ENCODE results near the gene VIL1. TPM values are rescaled to one million over a fixed set of nuclear protein-coding genes. Genes with fewer than 3 reads are reported as not detected.
A peak's percentile ranks its signal among the peaks of the same experiment; 100 is the strongest.

Gene VIL1
- total and polyA plus RNA-seq, 9 of the 15 experiments (the other 6 are each of a cell fraction or from before 2014, with no cell fraction given) = 0.51 to 2.7 (median 1.2) TPM

DNA sequence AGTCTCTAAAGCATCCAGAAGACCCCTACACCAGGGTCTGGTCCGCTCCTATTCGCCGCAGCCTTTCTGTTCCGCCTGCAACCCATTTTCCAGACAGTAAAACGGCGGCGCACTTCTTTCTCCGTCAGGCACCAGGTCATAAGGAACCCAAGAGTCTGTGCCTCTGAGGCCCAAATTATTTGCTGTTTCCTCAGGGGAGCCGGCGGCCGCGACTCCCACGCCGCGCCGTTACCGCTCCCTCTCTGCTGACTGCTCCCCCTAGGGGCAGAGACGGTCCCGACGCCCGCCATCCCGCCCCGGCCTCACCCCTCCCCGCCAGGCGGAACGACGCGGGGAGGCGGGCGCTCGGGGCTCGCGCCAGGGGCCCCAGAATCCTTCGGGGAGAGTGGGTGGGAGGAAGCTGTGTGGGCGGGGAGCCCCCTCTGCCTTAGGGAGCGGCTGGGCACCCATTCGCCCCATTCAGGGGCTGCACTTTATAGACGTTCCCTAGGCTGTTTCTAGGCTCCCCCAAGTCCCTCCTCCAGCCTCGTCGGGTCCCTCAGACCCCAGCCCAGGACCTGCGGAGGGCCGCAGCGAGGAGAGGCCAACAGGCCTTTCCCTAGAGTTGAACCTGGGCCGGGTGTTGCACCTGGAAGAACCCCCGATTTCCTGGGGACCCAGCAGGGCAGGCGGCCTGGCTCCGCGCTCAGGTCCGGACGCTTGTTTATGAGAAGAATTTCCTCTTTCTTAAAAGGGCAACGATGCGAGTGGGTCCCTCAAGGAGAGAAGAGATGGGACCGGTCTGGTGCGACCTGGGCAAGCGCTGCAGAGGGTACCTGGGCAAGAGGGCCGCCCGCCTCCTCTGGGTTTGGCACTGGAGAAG lies 22.9 kb upstream of the VIL1 start (continued):
- TF ChIP-seq ZNF431 (CRISPR knock-in tag; IDR thresholded peaks at IDR 0.05) (no peak; the same call in 1 of the 2 replicates), E2F6 (IDR thresholded peaks at IDR 0.05; ENCODE audit: borderline replicate concordance in 1 of 2, extremely low read depth in 1 of 2, insufficient read depth in 1 of 2, insufficient read length in 1 of 2, low read depth in 1 of 2, low read length in 1 of 2, poor library complexity in 1 of 2, severe bottlenecking in 1 of 2) (peak; percentile 32 to 76), ZNF780A (CRISPR knock-in tag; IDR thresholded peaks at IDR 0.05) (no peak), ETV6 (IDR thresholded peaks at IDR 0.05; ENCODE audit: borderline replicate concordance in 1 of 2, low read depth in 2 of 2, low read length in 1 of 2) (no peak; a peak in 1 of 4 replicates), ETV6 (CRISPR knock-in tag; IDR thresholded peaks at IDR 0.05; ENCODE audit: borderline replicate concordance) (no peak), E2F1 (CRISPR knock-in tag; IDR thresholded peaks at IDR 0.05) (peak; percentile 78; the same call in 1 of the 2 replicates), STAT5B (CRISPR knock-in tag; IDR thresholded peaks at IDR 0.05) (no peak), HDAC8 (tag; IDR thresholded peaks at IDR 0.05) (no peak), ZNF778 (CRISPR knock-in tag; IDR thresholded peaks at IDR 0.05) (no peak), ZNF121 (CRISPR knock-in tag; conservative IDR thresholded peaks at IDR 0.05) (no peak), FOXJ3 (CRISPR knock-in tag; IDR thresholded peaks at IDR 0.05) (no peak), ZFP91 (CRISPR knock-in tag; IDR thresholded peaks at IDR 0.05) (no peak), TARDBP (IDR thresholded peaks at IDR 0.05) (0 out of 2 replicates have a peak, but pooled peaks have one; percentile 20), SAFB (IDR thresholded peaks at IDR 0.05; ENCODE audit: borderline replicate concordance, low read depth, low read length) (peak; percentile 52; the same call in 1 of the 2 replicates), ZBED1 (IDR thresholded peaks at IDR 0.05) (no peak), ZNF23 (CRISPR knock-in tag; IDR thresholded peaks at IDR 0.05) (no peak), NCOA2 (IDR thresholded peaks at IDR 0.05; ENCODE audit: partially characterized antibody in 2 of 2) (peak in 1 of 2 experiments; percentile 99), RBM39 (optimal IDR thresholded peaks at IDR 0.05; ENCODE audit: low read depth, low read length) (no peak), OTX1 (CRISPR knock-in tag; IDR thresholded peaks at IDR 0.05) (no peak), SMAD2 (IDR thresholded peaks at IDR 0.05; ENCODE audit: low read depth, low read length) (no peak)
- TF ChIP-seq, protein P1, sequence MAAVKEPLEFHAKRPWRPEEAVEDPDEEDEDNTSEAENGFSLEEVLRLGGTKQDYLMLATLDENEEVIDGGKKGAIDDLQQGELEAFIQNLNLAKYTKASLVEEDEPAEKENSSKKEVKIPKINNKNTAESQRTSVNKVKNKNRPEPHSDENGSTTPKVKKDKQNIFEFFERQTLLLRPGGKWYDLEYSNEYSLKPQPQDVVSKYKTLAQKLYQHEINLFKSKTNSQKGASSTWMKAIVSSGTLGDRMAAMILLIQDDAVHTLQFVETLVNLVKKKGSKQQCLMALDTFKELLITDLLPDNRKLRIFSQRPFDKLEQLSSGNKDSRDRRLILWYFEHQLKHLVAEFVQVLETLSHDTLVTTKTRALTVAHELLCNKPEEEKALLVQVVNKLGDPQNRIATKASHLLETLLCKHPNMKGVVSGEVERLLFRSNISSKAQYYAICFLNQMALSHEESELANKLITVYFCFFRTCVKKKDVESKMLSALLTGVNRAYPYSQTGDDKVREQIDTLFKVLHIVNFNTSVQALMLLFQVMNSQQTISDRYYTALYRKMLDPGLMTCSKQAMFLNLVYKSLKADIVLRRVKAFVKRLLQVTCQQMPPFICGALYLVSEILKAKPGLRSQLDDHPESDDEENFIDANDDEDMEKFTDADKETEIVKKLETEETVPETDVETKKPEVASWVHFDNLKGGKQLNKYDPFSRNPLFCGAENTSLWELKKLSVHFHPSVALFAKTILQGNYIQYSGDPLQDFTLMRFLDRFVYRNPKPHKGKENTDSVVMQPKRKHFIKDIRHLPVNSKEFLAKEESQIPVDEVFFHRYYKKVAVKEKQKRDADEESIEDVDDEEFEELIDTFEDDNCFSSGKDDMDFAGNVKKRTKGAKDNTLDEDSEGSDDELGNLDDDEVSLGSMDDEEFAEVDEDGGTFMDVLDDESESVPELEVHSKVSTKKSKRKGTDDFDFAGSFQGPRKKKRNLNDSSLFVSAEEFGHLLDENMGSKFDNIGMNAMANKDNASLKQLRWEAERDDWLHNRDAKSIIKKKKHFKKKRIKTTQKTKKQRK (IDR thresholded peaks at IDR 0.05; ENCODE audit: borderline replicate concordance, low read depth, low read length) = no peak; the same call in 1 of the 2 replicates

All from K562 (cell line).